Measurements from ENCODE around the gene PADI6. TPM values are rescaled to one million over a fixed set of nuclear protein-coding genes. Genes with fewer than 3 reads are reported as not detected.

Gene PADI6
- total RNA-seq, 4 donors from 2014 or later: 0.55 TPM; not detected in 3

GRCh38 chr1:17397910-17398695 lies 26.1 kb downstream of the PADI6 start:
- H3K27me3 ChIP-seq: no peaks in the 10 kb centered on the region
- no peaks in the 10 kb centered on the region for H3K9me3 ChIP-seq
- no peak overlapping the region for H3K4me3 ChIP-seq
- TF ChIP-seq CTCF (IDR thresholded peaks at IDR 0.05) (no peak), POLR2A (IDR thresholded peaks at IDR 0.05) (no peak)
- no peak overlapping the region for H3K27ac ChIP-seq
- no peaks in the 10 kb centered on the region for H3K4me1 ChIP-seq
- intact Hi-C loops (cut with DNase I; ENCODE audit: low total_unique reads): no loop called here
- DNase-seq: no peak
- no peaks in the 10 kb centered on the region for H3K36me3 ChIP-seq

DNA sequence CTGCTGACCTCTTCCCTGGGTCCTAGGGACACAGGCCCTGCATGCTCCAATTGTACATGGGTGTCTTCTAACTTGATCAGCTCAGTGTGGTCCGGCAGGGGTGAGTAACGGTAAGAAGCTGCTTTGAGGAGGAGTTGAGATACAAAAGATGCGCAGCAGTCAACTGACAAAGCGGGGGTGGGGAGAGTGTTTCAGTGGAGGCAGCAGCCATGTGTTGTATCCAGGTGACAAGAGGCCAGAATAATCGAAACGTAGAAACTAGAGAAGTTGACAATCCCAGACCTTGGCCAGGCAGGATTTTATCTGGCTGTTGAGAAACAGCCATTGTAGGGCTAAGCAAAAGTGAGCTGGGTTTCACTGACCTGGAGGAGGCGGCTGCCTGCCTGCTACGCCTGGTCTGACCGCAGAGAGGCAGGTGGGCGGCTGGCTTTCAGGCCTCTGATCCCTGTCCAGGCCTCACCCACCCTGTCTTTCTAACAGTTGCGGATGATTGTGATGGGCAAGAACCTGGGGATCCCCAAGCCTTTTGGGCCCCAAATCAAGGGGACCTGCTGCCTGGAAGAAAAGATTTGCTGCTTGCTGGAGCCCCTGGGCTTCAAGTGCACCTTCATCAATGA lies 28.8 kb downstream of the PADI6 start:
- no peak overlapping the region for H3K27ac ChIP-seq
- intact Hi-C loops (cut with DNase I; ENCODE audit: low total_unique reads): no loop called here
- no peaks in the 10 kb centered on the region for H3K36me3 ChIP-seq
- H3K4me3 ChIP-seq: no peak overlapping the region
- H3K9me3 ChIP-seq: no peaks in the 10 kb centered on the region
- H3K27me3 ChIP-seq: no peaks in the 10 kb centered on the region
- H3K4me1 ChIP-seq: no peaks in the 10 kb centered on the region
- DNase-seq: no peak
- TF ChIP-seq POLR2A (IDR thresholded peaks at IDR 0.05) (no peak), CTCF (IDR thresholded peaks at IDR 0.05) (no peak)

GRCh38 chr1:17401841-17402240 lies 29.8 kb downstream of the PADI6 start:
- Histone ChIP-seq H3K36me3 (no peaks in the 10 kb centered on the region), H3K27ac (no peak overlapping the region), H3K4me3 (no peak overlapping the region), H3K9me3 (no peaks in the 10 kb centered on the region), H3K4me1 (no peaks in the 10 kb centered on the region), H3K27me3 (no peaks in the 10 kb centered on the region)
- no peak for DNase-seq
- no peak for TF ChIP-seq CTCF (IDR thresholded peaks at IDR 0.05)
- TF ChIP-seq POLR2A (IDR thresholded peaks at IDR 0.05): no peak
- intact Hi-C loops (cut with DNase I; ENCODE audit: low total_unique reads): no loop called here

GRCh38 chr1:17403081-17403480 lies 31.1 kb downstream of the PADI6 start:
- no peak for TF ChIP-seq POLR2A (IDR thresholded peaks at IDR 0.05)
- no peak for TF ChIP-seq CTCF (IDR thresholded peaks at IDR 0.05)
- Histone ChIP-seq H3K36me3 (no peaks in the 10 kb centered on the region), H3K27ac (no peak overlapping the region), H3K4me1 (no peaks in the 10 kb centered on the region), H3K27me3 (no peaks in the 10 kb centered on the region), H3K9me3 (no peaks in the 10 kb centered on the region), H3K4me3 (no peak overlapping the region)
- DNase-seq: no peak
- intact Hi-C loops (cut with DNase I; ENCODE audit: low total_unique reads): no loop called here

DNA sequence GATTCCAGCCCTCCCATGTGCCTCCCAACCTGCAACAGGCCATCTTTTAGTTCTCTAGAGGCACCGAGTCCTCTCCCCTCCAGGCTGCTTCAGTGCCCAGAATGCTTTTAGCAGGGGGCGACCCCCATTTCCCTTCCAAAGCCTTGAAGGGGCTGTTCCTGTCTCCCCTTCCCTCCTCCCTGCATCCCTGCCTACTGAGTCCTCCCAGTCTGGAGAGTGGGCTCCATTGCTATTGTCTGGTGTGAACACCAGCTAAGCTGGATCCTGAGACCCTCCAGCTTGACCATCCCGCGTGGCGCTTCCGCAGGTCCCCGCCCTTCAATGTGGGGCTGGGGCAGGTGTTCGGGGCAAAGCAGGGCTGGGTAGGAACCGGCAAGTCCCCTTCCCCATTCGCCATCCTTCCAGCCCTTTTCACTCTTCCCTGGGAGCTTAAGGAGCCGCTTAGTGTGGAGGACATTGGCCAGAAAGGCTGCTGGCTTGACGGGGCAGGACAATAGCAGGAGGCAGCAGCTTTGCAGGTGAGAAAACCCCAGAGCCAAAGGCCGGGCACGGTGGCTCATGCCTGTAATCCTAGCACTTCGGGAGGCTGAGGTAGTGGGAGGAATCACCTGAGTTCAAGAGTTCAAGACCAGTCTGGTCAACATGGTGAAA lies 32.2 kb downstream of the PADI6 start:
- intact Hi-C loops (cut with DNase I; ENCODE audit: low total_unique reads): no loop called here
- no peak for TF ChIP-seq CTCF (IDR thresholded peaks at IDR 0.05)
- no peak for TF ChIP-seq POLR2A (IDR thresholded peaks at IDR 0.05)
- no peak for DNase-seq
- H3K27me3 ChIP-seq: no peaks in the 10 kb centered on the region
- H3K9me3 ChIP-seq: no peaks in the 10 kb centered on the region
- no peaks in the 10 kb centered on the region for H3K36me3 ChIP-seq
- no peak overlapping the region for H3K4me3 ChIP-seq
- H3K27ac ChIP-seq: no peak overlapping the region
- H3K4me1 ChIP-seq: no peaks in the 10 kb centered on the region
